GM23338 (cell line): ENCODE measurements around the gene FAU.

Experiments
- CREB1 ChIP-seq: fragments of 250-450 bp; sonication (Bioruptor Pico); IDR thresholded peaks from 2 replicates; pipeline ENCODE4 v1.5.0; 2020; ENCODE audit warnings: low read depth, mild to moderate bottlenecking, moderate library complexity
- EZH2 ChIP-seq: fragments of 200-600 bp; sonication (generic); IDR thresholded peaks from one replicate; pipeline ENCODE4 v1.8.0; 2017; ENCODE audit warnings: antibody characterized with exemption, mild to moderate bottlenecking, low read depth; ENCODE audit not compliant: unreplicated experiment
- EZH2phosphoT487 ChIP-seq: fragments of 200-600 bp; sonication (generic); IDR thresholded peaks from one replicate; pipeline ENCODE4 v1.8.1; 2018; ENCODE audit warnings: antibody characterized with exemption; ENCODE audit not compliant: unreplicated experiment
- JUNB ChIP-seq: IDR thresholded peaks from one replicate; pipeline ENCODE4 v1.6.1; 2016; ENCODE audit warnings: antibody characterized with exemption; ENCODE audit not compliant: unreplicated experiment
- NANOG ChIP-seq: IDR thresholded peaks from 2 replicates; pipeline ENCODE4 v1.6.1; 2016; ENCODE audit warnings: antibody characterized with exemption, borderline replicate concordance
- POLR2AphosphoS5 ChIP-seq: IDR thresholded peaks from 2 replicates; pipeline ENCODE4 v1.6.1; 2016; ENCODE audit warnings: antibody characterized with exemption, low read depth
- STAT1 ChIP-seq: IDR thresholded peaks from one replicate; pipeline ENCODE4 v1.6.1; 2016; ENCODE audit warnings: antibody characterized with exemption; ENCODE audit not compliant: unreplicated experiment
- ZNF114 ChIP-seq: fragments of 250-450 bp; sonication (Bioruptor Pico); IDR thresholded peaks from 2 replicates; pipeline ENCODE4 v1.5.0; 2020; ENCODE audit warnings: mild to moderate bottlenecking, moderate library complexity
- ZNF331 ChIP-seq: fragments of 250-450 bp; sonication (Bioruptor Pico); IDR thresholded peaks from 2 replicates; pipeline ENCODE4 v1.5.0; 2020; ENCODE audit warnings: low read depth, mild to moderate bottlenecking, moderate library complexity
- TF ChIP-seq, protein P1 (sequence below), 2 experiments: fragments of 200-600 bp in 1 of 2; sonication (generic) in 1 of 2; conservative IDR thresholded peaks; 2 replicates each; pipeline versions ENCODE4 v1.5.1 to v1.6.1; 2016 to 2017; ENCODE audit warnings: antibody characterized with exemption in 2 of 2, low read depth in 2 of 2, mild to moderate bottlenecking in 2 of 2, moderate library complexity in 1 of 2
- TF ChIP-seq, protein P2 (sequence below): IDR thresholded peaks from 2 replicates; pipeline ENCODE4 v1.6.1; 2016; ENCODE audit warnings: antibody characterized with exemption
- TF ChIP-seq, protein P3 (sequence below): IDR thresholded peaks from one replicate; pipeline ENCODE4 v1.6.1; 2018; ENCODE audit warnings: antibody characterized with exemption; ENCODE audit not compliant: unreplicated experiment

DNA sequence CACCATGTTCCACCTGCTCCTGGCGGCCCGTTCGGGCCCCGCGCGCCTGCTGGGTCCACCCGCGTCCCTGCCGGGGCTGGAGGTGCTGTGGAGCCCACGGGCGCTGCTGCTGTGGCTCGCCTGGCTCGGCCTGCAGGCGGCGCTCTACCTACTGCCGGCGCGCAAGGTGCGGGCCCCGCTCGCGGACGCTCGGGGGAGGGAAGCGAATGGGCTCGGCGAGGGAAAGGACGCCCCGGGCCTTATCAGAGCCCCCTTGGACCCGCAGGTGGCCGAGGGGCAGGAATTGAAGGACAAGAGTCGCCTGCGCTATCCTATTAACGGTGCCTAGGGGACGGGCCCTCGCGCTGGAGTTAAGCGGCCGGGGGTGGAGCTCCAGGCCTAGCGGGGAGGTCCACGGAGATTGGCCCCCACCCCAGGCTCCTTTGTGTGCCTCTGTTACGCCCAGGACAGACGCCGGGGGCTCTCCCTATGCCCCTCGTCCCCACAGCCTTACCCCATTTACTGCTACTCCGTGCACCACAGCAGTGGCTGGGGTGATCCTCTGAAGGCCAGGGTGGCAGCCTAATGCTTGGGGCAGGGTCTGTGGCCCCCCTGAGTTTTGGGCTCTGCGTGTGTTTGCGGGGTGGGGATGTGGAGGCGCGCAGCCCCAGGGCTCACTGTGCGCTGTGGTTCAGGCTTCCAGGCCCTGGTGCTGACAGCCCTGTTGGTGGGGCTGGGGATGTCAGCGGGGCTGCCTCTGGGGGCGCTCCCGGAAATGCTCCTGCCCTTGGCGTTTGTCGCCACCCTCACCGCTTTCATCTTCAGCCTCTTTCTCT lies 9.2 kb downstream of the FAU start:
- TF ChIP-seq, protein P1, sequence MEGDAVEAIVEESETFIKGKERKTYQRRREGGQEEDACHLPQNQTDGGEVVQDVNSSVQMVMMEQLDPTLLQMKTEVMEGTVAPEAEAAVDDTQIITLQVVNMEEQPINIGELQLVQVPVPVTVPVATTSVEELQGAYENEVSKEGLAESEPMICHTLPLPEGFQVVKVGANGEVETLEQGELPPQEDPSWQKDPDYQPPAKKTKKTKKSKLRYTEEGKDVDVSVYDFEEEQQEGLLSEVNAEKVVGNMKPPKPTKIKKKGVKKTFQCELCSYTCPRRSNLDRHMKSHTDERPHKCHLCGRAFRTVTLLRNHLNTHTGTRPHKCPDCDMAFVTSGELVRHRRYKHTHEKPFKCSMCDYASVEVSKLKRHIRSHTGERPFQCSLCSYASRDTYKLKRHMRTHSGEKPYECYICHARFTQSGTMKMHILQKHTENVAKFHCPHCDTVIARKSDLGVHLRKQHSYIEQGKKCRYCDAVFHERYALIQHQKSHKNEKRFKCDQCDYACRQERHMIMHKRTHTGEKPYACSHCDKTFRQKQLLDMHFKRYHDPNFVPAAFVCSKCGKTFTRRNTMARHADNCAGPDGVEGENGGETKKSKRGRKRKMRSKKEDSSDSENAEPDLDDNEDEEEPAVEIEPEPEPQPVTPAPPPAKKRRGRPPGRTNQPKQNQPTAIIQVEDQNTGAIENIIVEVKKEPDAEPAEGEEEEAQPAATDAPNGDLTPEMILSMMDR (conservative IDR thresholded peaks at IDR 0.05; ENCODE audit: low read depth in 2 of 2): peak; percentile 66 to 81
- TF ChIP-seq POLR2AphosphoS5: peak; percentile 10; the same call in 1 of the 2 replicates
- TF ChIP-seq, protein P2, sequence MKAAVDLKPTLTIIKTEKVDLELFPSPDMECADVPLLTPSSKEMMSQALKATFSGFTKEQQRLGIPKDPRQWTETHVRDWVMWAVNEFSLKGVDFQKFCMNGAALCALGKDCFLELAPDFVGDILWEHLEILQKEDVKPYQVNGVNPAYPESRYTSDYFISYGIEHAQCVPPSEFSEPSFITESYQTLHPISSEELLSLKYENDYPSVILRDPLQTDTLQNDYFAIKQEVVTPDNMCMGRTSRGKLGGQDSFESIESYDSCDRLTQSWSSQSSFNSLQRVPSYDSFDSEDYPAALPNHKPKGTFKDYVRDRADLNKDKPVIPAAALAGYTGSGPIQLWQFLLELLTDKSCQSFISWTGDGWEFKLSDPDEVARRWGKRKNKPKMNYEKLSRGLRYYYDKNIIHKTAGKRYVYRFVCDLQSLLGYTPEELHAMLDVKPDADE: no peak
- TF ChIP-seq EZH2: no peak
- no peak; the same call in 1 of the 2 replicates for TF ChIP-seq CREB1
- TF ChIP-seq, protein P3, sequence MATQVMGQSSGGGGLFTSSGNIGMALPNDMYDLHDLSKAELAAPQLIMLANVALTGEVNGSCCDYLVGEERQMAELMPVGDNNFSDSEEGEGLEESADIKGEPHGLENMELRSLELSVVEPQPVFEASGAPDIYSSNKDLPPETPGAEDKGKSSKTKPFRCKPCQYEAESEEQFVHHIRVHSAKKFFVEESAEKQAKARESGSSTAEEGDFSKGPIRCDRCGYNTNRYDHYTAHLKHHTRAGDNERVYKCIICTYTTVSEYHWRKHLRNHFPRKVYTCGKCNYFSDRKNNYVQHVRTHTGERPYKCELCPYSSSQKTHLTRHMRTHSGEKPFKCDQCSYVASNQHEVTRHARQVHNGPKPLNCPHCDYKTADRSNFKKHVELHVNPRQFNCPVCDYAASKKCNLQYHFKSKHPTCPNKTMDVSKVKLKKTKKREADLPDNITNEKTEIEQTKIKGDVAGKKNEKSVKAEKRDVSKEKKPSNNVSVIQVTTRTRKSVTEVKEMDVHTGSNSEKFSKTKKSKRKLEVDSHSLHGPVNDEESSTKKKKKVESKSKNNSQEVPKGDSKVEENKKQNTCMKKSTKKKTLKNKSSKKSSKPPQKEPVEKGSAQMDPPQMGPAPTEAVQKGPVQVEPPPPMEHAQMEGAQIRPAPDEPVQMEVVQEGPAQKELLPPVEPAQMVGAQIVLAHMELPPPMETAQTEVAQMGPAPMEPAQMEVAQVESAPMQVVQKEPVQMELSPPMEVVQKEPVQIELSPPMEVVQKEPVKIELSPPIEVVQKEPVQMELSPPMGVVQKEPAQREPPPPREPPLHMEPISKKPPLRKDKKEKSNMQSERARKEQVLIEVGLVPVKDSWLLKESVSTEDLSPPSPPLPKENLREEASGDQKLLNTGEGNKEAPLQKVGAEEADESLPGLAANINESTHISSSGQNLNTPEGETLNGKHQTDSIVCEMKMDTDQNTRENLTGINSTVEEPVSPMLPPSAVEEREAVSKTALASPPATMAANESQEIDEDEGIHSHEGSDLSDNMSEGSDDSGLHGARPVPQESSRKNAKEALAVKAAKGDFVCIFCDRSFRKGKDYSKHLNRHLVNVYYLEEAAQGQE: no peak
- TF ChIP-seq EZH2phosphoT487: no peak
- no peak for TF ChIP-seq STAT1
- no peak for TF ChIP-seq NANOG
- no peak for TF ChIP-seq ZNF331 (CRISPR knock-in tag)
- TF ChIP-seq ZNF114 (CRISPR knock-in tag): no peak
- TF ChIP-seq JUNB: no peak
